SU-DHL-6 (cell line): ENCODE measurements around the gene MORC1.
"Not testable (repeated sequence)": the region's sequence is repeated elsewhere in the genome, so short reads cannot be mapped to it uniquely, and the experiment has no call there.

Experiments used
- H2AFZ ChIP-seq: fragments of 200-600 bp; sonication (generic); 2 replicates; pipeline ENCODE4 v1.6.1; 2014; ENCODE audit warnings: low read depth, mild to moderate bottlenecking, moderate library complexity, mixed read lengths, antibody characterized with exemption, low read length; ENCODE audit not compliant: severe bottlenecking
- H3F3A ChIP-seq: fragments of 200-600 bp; shearing (Covaris generic); 2 replicates; pipeline ENCODE4 v1.6.0; 2016; ENCODE audit warnings: antibody characterized with exemption, mild to moderate bottlenecking; ENCODE audit not compliant: insufficient read depth
- H3K27ac ChIP-seq: fragments of 200-600 bp; sonication (generic); 2 replicates; pipeline ENCODE4 v1.5.1; 2016; ENCODE audit warnings: low read depth, mild to moderate bottlenecking, low read length, moderate library complexity, mixed read lengths
- H3K27me3 ChIP-seq: fragments of 200-600 bp; sonication (generic), shearing (Covaris generic); 2 replicates; pipeline ENCODE4 v1.6.0; 2014; ENCODE audit warnings: mild to moderate bottlenecking, low read length
- H3K36me3 ChIP-seq: fragments of 200-600 bp; sonication (generic); 2 replicates; pipeline ENCODE4 v1.6.1; 2014; ENCODE audit warnings: mild to moderate bottlenecking, low read length, mixed read lengths
- H3K4me2 ChIP-seq: fragments of 300-600, 200-600 bp; shearing (Covaris generic), sonication (generic); 2 replicates; pipeline ENCODE4 v1.6.0; 2014; ENCODE audit warnings: low read length, low read depth, mild to moderate bottlenecking; ENCODE audit not compliant: poor library complexity, severe bottlenecking
- H3K4me3 ChIP-seq: fragments of 200-600 bp; sonication (generic); 2 replicates; pipeline ENCODE4 v1.5.1; 2014; ENCODE audit warnings: antibody characterized with exemption, low read length, mild to moderate bottlenecking, mixed read lengths; ENCODE audit not compliant: insufficient read depth, poor library complexity, severe bottlenecking
- H3K79me2 ChIP-seq: fragments of 200-600 bp; sonication (generic); 2 replicates; pipeline ENCODE4 v1.6.1; 2014; ENCODE audit warnings: mild to moderate bottlenecking, low read length, moderate library complexity; ENCODE audit not compliant: insufficient read depth
- H3K9ac ChIP-seq: fragments of 200-600 bp; sonication (generic); 2 replicates; pipeline ENCODE4 v1.7.0; 2014; ENCODE audit warnings: mild to moderate bottlenecking, low read length
- H3K9me2 ChIP-seq: fragments of 200-600 bp; sonication (generic); replicated peaks from 2 replicates; pipeline ENCODE4 v1.6.1; 2014; ENCODE audit warnings: low read length; ENCODE audit not compliant: insufficient read depth
- H3K9me3 ChIP-seq: fragments of 200-600 bp; sonication (generic); 2 replicates; pipeline ENCODE4 v1.6.1; 2014; ENCODE audit warnings: low read length, mixed read lengths; ENCODE audit not compliant: insufficient read depth
- H4K20me1 ChIP-seq: fragments of 200-600 bp; sonication (generic); 2 replicates; pipeline ENCODE4 v1.6.1; 2014; ENCODE audit warnings: low read depth, mild to moderate bottlenecking, antibody characterized with exemption, low read length, moderate library complexity, mixed read lengths
- CTCF ChIP-seq: fragments of 200-600 bp; sonication (generic); IDR thresholded peaks from one replicate; pipeline ENCODE4 v1.5.1; 2017; ENCODE audit warnings: antibody characterized with exemption, mild to moderate bottlenecking, low read length, moderate library complexity; ENCODE audit not compliant: insufficient read depth, poor library complexity, severe bottlenecking
- EZH2phosphoT487 ChIP-seq: fragments of 200-600 bp; sonication (generic), shearing (Covaris generic); conservative IDR thresholded peaks from 2 replicates; pipeline ENCODE4 v1.6.1; 2018; ENCODE audit warnings: mild to moderate bottlenecking, antibody characterized with exemption, low read length, moderate library complexity, mixed read lengths

The MORC1 gene

GRCh38 chr3:109136523-109136922 is 18.6 kb upstream of the MORC1 start, which contains the start of gene C3orf85:
TSS of gene C3orf85 (plus strand) at chr3:109136719. CDS start at chr3:109136848, 129 bp downstream.
- no peak within 1 kb of the TSS for H2AFZ ChIP-seq
- H3K4me2 ChIP-seq, result no peak within 1 kb of the TSS
- H3F3A ChIP-seq, result no peaks in the 10 kb centered on the region
- no peak within 1 kb of the TSS for H3K27ac ChIP-seq
- no peaks in the 10 kb centered on the region for H3K36me3 ChIP-seq
- no peaks in the 10 kb centered on the region for H3K9me3 ChIP-seq
- no peaks in the 10 kb centered on the region for H3K9me2 ChIP-seq
- H3K9ac ChIP-seq, result no peak within 1 kb of the TSS
- no peak for TF ChIP-seq CTCF
- TF ChIP-seq EZH2phosphoT487, result no peak
- H3K4me3 ChIP-seq, result no peak within 1 kb of the TSS
- H4K20me1 ChIP-seq, result no peaks in the 10 kb centered on the region
- no peaks in the 10 kb centered on the region for H3K27me3 ChIP-seq
- H3K79me2 ChIP-seq, result no peaks in the 10 kb centered on the region

DNA sequence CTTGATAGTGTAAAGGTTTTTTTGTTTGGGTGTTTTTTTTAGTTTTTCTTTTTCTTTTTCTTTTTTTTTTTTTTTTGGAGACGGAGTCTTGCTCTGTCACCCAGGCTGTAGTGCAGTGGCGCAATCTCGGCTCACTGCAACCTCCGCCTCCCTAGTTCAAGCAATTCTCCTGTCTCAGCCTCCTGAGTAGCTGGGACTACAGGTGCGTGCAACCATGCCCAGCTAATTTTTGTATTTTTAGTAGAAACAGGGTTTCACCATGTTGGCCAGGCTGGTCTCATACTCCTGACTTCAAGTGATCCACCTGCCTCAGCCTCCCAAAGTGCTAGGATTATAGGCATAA is 15.5 kb upstream of the MORC1 start:
- not testable (repeated sequence) for H3K4me2 ChIP-seq, H2AFZ ChIP-seq, H4K20me1 ChIP-seq, H3K27ac ChIP-seq, H3K4me3 ChIP-seq, H3K27me3 ChIP-seq, H3F3A ChIP-seq, H3K9me2 ChIP-seq, H3K9me3 ChIP-seq, H3K79me2 ChIP-seq, H3K36me3 ChIP-seq, H3K9ac ChIP-seq

GRCh38 chr3:109132801-109133473 is 15.0 kb upstream of the MORC1 start:
- H2AFZ ChIP-seq, result no peak overlapping the region
- H3K9me2 ChIP-seq, result no peaks in the 10 kb centered on the region
- H3K27ac ChIP-seq, result no peak overlapping the region
- no peak overlapping the region for H3K4me2 ChIP-seq
- H3K79me2 ChIP-seq, result no peaks in the 10 kb centered on the region
- no peaks in the 10 kb centered on the region for H3K36me3 ChIP-seq
- no peaks in the 10 kb centered on the region for H3K27me3 ChIP-seq
- no peak for TF ChIP-seq EZH2phosphoT487
- no peak for TF ChIP-seq CTCF
- no peaks in the 10 kb centered on the region for H3K9me3 ChIP-seq
- H3K9ac ChIP-seq, result no peak overlapping the region
- H4K20me1 ChIP-seq, result no peaks in the 10 kb centered on the region
- H3K4me3 ChIP-seq, result no peak overlapping the region
- H3F3A ChIP-seq, result no peaks in the 10 kb centered on the region

- H3K9me3 ChIP-seq, result no peaks in the 10 kb centered on the region
- H4K20me1 ChIP-seq, result no peaks in the 10 kb centered on the region
- H2AFZ ChIP-seq, result no peak overlapping the region
- no peak overlapping the region for H3K4me2 ChIP-seq
- H3F3A ChIP-seq, result no peaks in the 10 kb centered on the region
- TF ChIP-seq CTCF (no peak), EZH2phosphoT487 (no peak)
- no peaks in the 10 kb centered on the region for H3K9me2 ChIP-seq
- H3K79me2 ChIP-seq, result no peaks in the 10 kb centered on the region
- no peaks in the 10 kb centered on the region for H3K27me3 ChIP-seq
- H3K36me3 ChIP-seq, result no peaks in the 10 kb centered on the region
- no peak overlapping the region for H3K9ac ChIP-seq
- no peak overlapping the region for H3K27ac ChIP-seq
- no peak overlapping the region for H3K4me3 ChIP-seq
These were observed 13.3 kb upstream of the MORC1 start for GRCh38 chr3:109131276-109131675.
